CD14-positive monocyte (primary cell): ENCODE measurements around the gene KRT6B. TPM values are rescaled to one million over a fixed set of nuclear protein-coding genes. Genes with fewer than 3 reads are reported as not detected.

ENCODE experiments used
- DNase-seq, 3 donors: peaks; one replicate each; pipeline ENCODE4 v3.0.0-alpha.2; 2011 to 2022
- H2AFZ ChIP-seq: 2 replicates; pipeline ENCODE4 v1.6.0; 2012; ENCODE audit warnings: mild to moderate bottlenecking, low read depth, low read length, inconsistent platforms; ENCODE audit not compliant: insufficient read depth, poor library complexity, severe bottlenecking
- H3K27ac ChIP-seq, 2 donors: 1 replicate in 1 of 2; 2 replicates in 1 of 2; pipeline ENCODE4 v1.5.1; 2012 to 2013; ENCODE audit warnings: low read length in 2 of 2, control low read depth in 1 of 2, inconsistent platforms in 1 of 2, low read depth in 1 of 2, mild to moderate bottlenecking in 1 of 2
- H3K27me3 ChIP-seq, 2 donors: one replicate each; pipeline versions ENCODE4 v1.6.0 to v1.6.1; 2011 to 2013; ENCODE audit warnings: low read length in 2 of 2; ENCODE audit not compliant: control insufficient read depth in 2 of 2, insufficient read depth in 2 of 2
- H3K36me3 ChIP-seq, 2 donors: replicated peaks in 1 of 2; 1 replicate in 1 of 2; 2 replicates in 1 of 2; pipeline versions ENCODE4 v1.5.1 to v1.6.1; 2012 to 2013; ENCODE audit warnings: low read length in 2 of 2, control low read depth in 1 of 2, inconsistent platforms in 1 of 2, mild to moderate bottlenecking in 1 of 2; ENCODE audit not compliant: insufficient read depth in 2 of 2, control insufficient read depth in 1 of 2
- H3K4me1 ChIP-seq, 2 donors: 1 replicate in 1 of 2; 2 replicates in 1 of 2; pipeline versions ENCODE4 v1.5.1 to v1.6.1; 2012 to 2013; ENCODE audit warnings: low read length in 2 of 2, control low read depth in 1 of 2, inconsistent platforms in 1 of 2, mild to moderate bottlenecking in 1 of 2, moderate library complexity in 1 of 2; ENCODE audit not compliant: insufficient read depth in 2 of 2, control insufficient read depth in 1 of 2
- H3K4me2 ChIP-seq: replicated peaks from 2 replicates; pipeline ENCODE3; 2012; ENCODE audit warnings: low read length, moderate library complexity, mild to moderate bottlenecking; ENCODE audit not compliant: poor library complexity, severe bottlenecking; ENCODE audit errors: extremely low read depth
- H3K4me3 ChIP-seq, 3 experiments: fragments of 200-600 bp in 1 of 3; sonication (generic) in 1 of 3; replicated peaks in 1 of 3; 1 replicate in 2 of 3; 2 replicates in 1 of 3; pipeline ENCODE4 v1.5.1; 2011 to 2013; ENCODE audit warnings: low read length in 3 of 3, mild to moderate bottlenecking in 3 of 3, control low read depth in 2 of 3, low read depth in 2 of 3, inconsistent platforms in 1 of 3, moderate library complexity in 1 of 3
- H3K79me2 ChIP-seq: 2 replicates; pipeline ENCODE4 v1.6.0; 2012; ENCODE audit warnings: mild to moderate bottlenecking, control low read depth, inconsistent platforms, low read length, moderate library complexity; ENCODE audit not compliant: insufficient read depth
- H3K9ac ChIP-seq: 2 replicates; pipeline ENCODE4 v1.6.0; 2017; ENCODE audit warnings: low read length, mild to moderate bottlenecking; ENCODE audit not compliant: insufficient read depth, poor library complexity, severe bottlenecking
- H3K9me3 ChIP-seq, 2 donors: replicated peaks in 1 of 2; 1 replicate in 1 of 2; 2 replicates in 1 of 2; pipeline versions ENCODE4 v1.5.1 to v1.6.1; 2012 to 2013; ENCODE audit warnings: low read length in 2 of 2, control low read depth in 1 of 2; ENCODE audit not compliant: control insufficient read depth in 1 of 2, insufficient read depth in 1 of 2
- H4K20me1 ChIP-seq: 2 replicates; pipeline ENCODE4 v1.6.0; 2012; ENCODE audit warnings: mild to moderate bottlenecking, low read length, control low read depth, moderate library complexity; ENCODE audit not compliant: insufficient read depth
- H3K27ac Mint-ChIP-seq, 7 donors: one replicate each; pipeline ENCODE4 v1.8.0; 2020; ENCODE audit warnings: mild to moderate bottlenecking in 7 of 7, mixed read lengths in 7 of 7, moderate library complexity in 6 of 7, inconsistent platforms in 2 of 7
- H3K27me3 Mint-ChIP-seq, 3 donors: one replicate each; pipeline ENCODE4 v1.8.0; 2021 to 2022; ENCODE audit warnings: low read depth in 3 of 3, mild to moderate bottlenecking in 3 of 3, mixed read lengths in 3 of 3, moderate library complexity in 3 of 3, inconsistent platforms in 1 of 3
- H3K36me3 Mint-ChIP-seq, 2 donors: one replicate each; pipeline ENCODE4 v1.8.0; 2020; ENCODE audit warnings: mixed read lengths in 2 of 2, inconsistent platforms in 1 of 2, mild to moderate bottlenecking in 1 of 2
- H3K4me1 Mint-ChIP-seq: one replicate; pipeline ENCODE4 v1.8.0; 2020; ENCODE audit warnings: mild to moderate bottlenecking, mixed read lengths
- H3K4me3 Mint-ChIP-seq, 2 donors: one replicate each; pipeline ENCODE4 v1.8.0; 2020; ENCODE audit warnings: mild to moderate bottlenecking in 2 of 2, mixed read lengths in 2 of 2, moderate library complexity in 1 of 2
- H3K9me3 Mint-ChIP-seq, 7 donors: one replicate each; pipeline ENCODE4 v1.8.0; 2020 to 2022; ENCODE audit warnings: mixed read lengths in 7 of 7, mild to moderate bottlenecking in 6 of 7, moderate library complexity in 6 of 7, inconsistent platforms in 2 of 7
- WGBS: methylation state at CpG from one replicate; pipeline ENCODE4 v1.1.5; 2013; ENCODE audit warnings: missing lambda C conversion rate; ENCODE audit not compliant: insufficient coverage; 5-methylcytosine and 5-hydroxymethylcytosine counted together
- intact Hi-C, 2 donors: fragments of 100-400 bp; cut with micrococcal nuclease; formaldehyde crosslinking; loops; one replicate each; pipeline versions ENCODE4 v1.15.0 to v1.15.1; 2023
- polyA plus RNA-seq, 3 donors: library from polyadenylated mRNA; depleted of rRNA in 1 of 3; unstranded in 2 of 3; stranded (reverse) in 1 of 3; fragments of 300-500 nt in 2 of 3; fragments of >200 nt in 1 of 3; fragmentation: Illumina TruSeq in 2 of 3; gene quantifications; 1 replicate in 2 of 3; 2 replicates in 1 of 3; pipeline ENCODE4 v1.2.3, GENCODE V29; 2012 to 2021
- TF ChIP-seq, protein P1 (sequence below): fragments of 200-600 bp; IDR thresholded peaks from one replicate; pipeline ENCODE4 v1.8.0; 2022; ENCODE audit warnings: antibody characterized with exemption, mild to moderate bottlenecking

The KRT6B gene
- polyA plus RNA-seq, 3 donors = not detected

GRCh38 chr12:52423661-52424500 lies 28.1 kb downstream of the KRT6B start:
- Histone ChIP-seq H3K4me1 (no peaks in the 10 kb centered on the region), H3K79me2 (no peaks in the 10 kb centered on the region), H2AFZ (no peak overlapping the region), H4K20me1 (no peaks in the 10 kb centered on the region), H3K9me3 (no peaks in the 10 kb centered on the region), H3K27me3 (no peaks in the 10 kb centered on the region), H3K4me2 (no peak overlapping the region), H3K27ac (no peak overlapping the region), H3K4me3 (no peak overlapping the region), H3K36me3 (no peaks in the 10 kb centered on the region), H3K9ac (no peak overlapping the region)
- H3K36me3 Mint-ChIP-seq = no peaks in the 10 kb centered on the region
- H3K9me3 Mint-ChIP-seq = no peaks in the 10 kb centered on the region
- H3K4me1 Mint-ChIP-seq = no peaks in the 10 kb centered on the region
- peak overlapping the region in 2 of 7 donors; percentile 39 to 70 for H3K27ac Mint-ChIP-seq
- H3K27me3 Mint-ChIP-seq = peaks cover 9 to 14% (median 13%) of the 10 kb centered on the region in 3 donors
- no peak for DNase-seq
- TF ChIP-seq, protein P1, sequence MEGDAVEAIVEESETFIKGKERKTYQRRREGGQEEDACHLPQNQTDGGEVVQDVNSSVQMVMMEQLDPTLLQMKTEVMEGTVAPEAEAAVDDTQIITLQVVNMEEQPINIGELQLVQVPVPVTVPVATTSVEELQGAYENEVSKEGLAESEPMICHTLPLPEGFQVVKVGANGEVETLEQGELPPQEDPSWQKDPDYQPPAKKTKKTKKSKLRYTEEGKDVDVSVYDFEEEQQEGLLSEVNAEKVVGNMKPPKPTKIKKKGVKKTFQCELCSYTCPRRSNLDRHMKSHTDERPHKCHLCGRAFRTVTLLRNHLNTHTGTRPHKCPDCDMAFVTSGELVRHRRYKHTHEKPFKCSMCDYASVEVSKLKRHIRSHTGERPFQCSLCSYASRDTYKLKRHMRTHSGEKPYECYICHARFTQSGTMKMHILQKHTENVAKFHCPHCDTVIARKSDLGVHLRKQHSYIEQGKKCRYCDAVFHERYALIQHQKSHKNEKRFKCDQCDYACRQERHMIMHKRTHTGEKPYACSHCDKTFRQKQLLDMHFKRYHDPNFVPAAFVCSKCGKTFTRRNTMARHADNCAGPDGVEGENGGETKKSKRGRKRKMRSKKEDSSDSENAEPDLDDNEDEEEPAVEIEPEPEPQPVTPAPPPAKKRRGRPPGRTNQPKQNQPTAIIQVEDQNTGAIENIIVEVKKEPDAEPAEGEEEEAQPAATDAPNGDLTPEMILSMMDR = no peak
- intact Hi-C loops = no loop called here
- 89% methylated on average over 9 of the region's 11 CpGs for WGBS
- H3K4me3 Mint-ChIP-seq = no peak overlapping the region

GRCh38 chr12:52423035-52423434 lies 28.9 kb downstream of the KRT6B start:
- Mint-ChIP-seq H3K9me3 (no peaks in the 10 kb centered on the region), H3K36me3 (no peaks in the 10 kb centered on the region), H3K4me1 (no peaks in the 10 kb centered on the region), H3K27me3 (peaks cover 9 to 14% (median 9%) of the 10 kb centered on the region in 3 donors), H3K4me3 (no peak overlapping the region), H3K27ac (peak overlapping the region in 2 of 7 donors; percentile 1 to 46)
- Histone ChIP-seq H3K27me3 (no peaks in the 10 kb centered on the region), H3K9ac (no peak overlapping the region), H3K27ac (no peak overlapping the region), H3K4me3 (no peak overlapping the region), H3K4me1 (no peaks in the 10 kb centered on the region), H3K36me3 (no peaks in the 10 kb centered on the region), H2AFZ (no peak overlapping the region), H3K79me2 (no peaks in the 10 kb centered on the region), H4K20me1 (no peaks in the 10 kb centered on the region), H3K9me3 (no peaks in the 10 kb centered on the region), H3K4me2 (no peak overlapping the region)
- DNase-seq = no peak
- intact Hi-C loops = no loop called here
- TF ChIP-seq, protein P1 = no peak
- 61% methylated on average over 6 of the region's 6 CpGs for WGBS
